ENCODE results near the gene TTC28. TPM values are rescaled to one million over a fixed set of nuclear protein-coding genes. Genes with fewer than 3 reads are reported as not detected.
"Not testable (repeated sequence)": the region's sequence is repeated elsewhere in the genome, so short reads cannot be mapped to it uniquely, and the experiment has no call there.

The TTC28 gene
- total RNA-seq, 1 donor from 2014 or later: 24.5 TPM

DNA sequence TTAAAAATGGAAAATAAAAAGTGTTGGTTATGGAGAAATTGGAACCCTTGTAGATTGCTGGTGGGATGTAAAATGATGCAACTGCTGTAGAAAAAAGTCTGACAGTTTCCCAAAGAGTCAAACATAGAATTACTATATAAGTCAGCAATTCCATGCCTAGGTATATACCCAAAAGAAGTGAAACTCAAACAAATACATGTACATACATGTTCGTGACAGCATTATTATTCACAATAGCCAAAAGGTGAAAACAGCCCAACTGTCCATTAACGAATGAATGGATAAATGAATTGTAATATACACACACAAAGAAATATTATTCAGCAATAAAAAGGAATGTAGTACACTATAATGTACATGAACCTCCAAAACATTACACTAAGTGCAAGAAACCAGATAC is 116.0 kb downstream of the TTC28 start:
- no peak overlapping the region for H3K4me3 ChIP-seq
- H3K27me3 ChIP-seq: no peaks in the 10 kb centered on the region
- intact Hi-C loops (cut with DNase I): no loop called here

DNA sequence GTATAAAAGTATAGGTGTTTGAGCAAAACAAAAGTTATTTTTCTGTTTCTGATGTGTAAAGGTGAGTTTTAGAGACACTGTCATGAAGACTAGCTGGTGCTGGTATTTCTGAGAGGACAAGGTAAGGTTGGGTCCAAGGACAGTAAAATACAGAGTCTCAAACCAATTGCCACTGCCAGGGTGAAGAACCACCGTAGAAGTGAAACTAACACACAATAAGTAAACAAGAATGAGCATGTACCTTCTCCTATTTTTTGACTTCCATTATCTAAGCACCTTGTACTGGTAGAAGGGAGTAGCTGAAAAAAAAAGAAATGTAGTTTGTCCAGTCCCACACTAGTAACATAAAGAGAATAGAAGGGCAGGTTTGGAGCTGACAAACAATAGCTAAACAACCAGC is 117.3 kb downstream of the TTC28 start:
- no peak overlapping the region for H3K27ac ChIP-seq
- no peak overlapping the region for H3K4me3 ChIP-seq
- TF ChIP-seq, protein P1, sequence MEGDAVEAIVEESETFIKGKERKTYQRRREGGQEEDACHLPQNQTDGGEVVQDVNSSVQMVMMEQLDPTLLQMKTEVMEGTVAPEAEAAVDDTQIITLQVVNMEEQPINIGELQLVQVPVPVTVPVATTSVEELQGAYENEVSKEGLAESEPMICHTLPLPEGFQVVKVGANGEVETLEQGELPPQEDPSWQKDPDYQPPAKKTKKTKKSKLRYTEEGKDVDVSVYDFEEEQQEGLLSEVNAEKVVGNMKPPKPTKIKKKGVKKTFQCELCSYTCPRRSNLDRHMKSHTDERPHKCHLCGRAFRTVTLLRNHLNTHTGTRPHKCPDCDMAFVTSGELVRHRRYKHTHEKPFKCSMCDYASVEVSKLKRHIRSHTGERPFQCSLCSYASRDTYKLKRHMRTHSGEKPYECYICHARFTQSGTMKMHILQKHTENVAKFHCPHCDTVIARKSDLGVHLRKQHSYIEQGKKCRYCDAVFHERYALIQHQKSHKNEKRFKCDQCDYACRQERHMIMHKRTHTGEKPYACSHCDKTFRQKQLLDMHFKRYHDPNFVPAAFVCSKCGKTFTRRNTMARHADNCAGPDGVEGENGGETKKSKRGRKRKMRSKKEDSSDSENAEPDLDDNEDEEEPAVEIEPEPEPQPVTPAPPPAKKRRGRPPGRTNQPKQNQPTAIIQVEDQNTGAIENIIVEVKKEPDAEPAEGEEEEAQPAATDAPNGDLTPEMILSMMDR (IDR thresholded peaks at IDR 0.05): no peak
- intact Hi-C loops (cut with DNase I): no loop called here
- H3K36me3 ChIP-seq: no peaks in the 10 kb centered on the region
- no peaks in the 10 kb centered on the region for H3K27me3 ChIP-seq
- no peak for DNase-seq (ENCODE audit: low spot score in 2 of 2)
- no peaks in the 10 kb centered on the region for H3K4me1 ChIP-seq
- no peaks in the 10 kb centered on the region for H3K9me3 ChIP-seq

More for the DNA sequence above, 116.0 kb downstream of the TTC28 start:
- H3K9me3 ChIP-seq: no peaks in the 10 kb centered on the region
- H3K4me1 ChIP-seq: no peaks in the 10 kb centered on the region
- TF ChIP-seq, protein P1 (IDR thresholded peaks at IDR 0.05): no peak
- no peak overlapping the region for H3K27ac ChIP-seq
- no peak for DNase-seq (ENCODE audit: low spot score in 2 of 2)
- H3K36me3 ChIP-seq: no peaks in the 10 kb centered on the region

DNA sequence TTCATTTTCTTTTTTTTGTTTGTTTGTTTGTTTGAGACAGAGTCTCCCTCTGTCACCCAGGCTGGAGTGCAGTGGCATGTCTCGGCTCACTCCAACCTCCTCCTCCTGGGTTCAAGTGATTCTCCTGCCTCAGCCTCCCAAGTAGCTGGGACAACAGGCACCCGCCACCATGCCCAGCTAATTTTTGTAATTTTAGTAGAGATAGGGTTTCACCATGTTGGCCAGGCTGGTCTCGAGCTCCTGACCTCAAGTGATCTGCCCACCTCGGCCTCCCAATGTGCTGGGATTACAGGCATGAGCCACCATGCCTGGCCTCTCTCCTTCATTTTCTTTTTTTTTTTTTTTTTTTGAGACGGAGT is 118.9 kb downstream of the TTC28 start:
- H3K27ac ChIP-seq; H3K36me3 ChIP-seq; H3K27me3 ChIP-seq; H3K4me1 ChIP-seq; DNase-seq (ENCODE audit: low spot score in 2 of 2); intact Hi-C loops (cut with DNase I); H3K4me3 ChIP-seq; H3K9me3 ChIP-seq: not testable (repeated sequence)

DNA sequence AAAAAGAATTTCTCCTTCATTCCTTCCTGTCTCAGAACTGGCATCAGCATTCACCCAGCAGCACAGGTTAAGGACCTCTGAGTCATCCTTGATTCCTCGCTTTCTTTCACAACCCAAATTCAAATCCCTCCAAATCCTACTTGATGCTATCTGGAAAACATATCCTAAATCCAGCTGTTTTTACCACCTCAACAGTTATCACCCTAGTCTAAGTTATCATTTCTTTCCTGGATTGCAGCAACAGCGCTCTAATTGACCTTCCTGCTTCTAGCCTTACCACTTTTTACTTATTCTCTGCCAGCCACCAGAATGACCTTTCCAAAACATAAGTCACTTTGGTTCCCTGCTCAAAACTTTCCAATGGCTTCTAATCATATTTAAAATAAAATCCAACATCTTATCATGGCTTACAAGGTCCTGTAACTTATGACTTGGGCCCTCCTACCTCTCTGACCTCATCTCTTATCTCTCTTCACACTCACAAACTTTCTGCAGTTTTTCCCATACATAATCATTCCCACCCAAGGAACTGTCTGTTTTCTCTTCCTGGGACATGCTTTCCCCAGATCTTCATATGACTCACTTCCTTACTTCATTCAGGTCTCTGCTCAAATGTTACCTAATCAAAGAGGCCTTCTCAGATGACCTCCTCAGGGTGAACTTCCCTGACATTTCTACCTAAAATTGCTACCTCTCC is 119.4 kb downstream of the TTC28 start:
- Histone ChIP-seq H3K36me3 (no peaks in the 10 kb centered on the region), H3K9me3 (no peaks in the 10 kb centered on the region), H3K27me3 (no peaks in the 10 kb centered on the region), H3K4me3 (no peak overlapping the region), H3K4me1 (no peaks in the 10 kb centered on the region), H3K27ac (no peak overlapping the region)
- no peak for DNase-seq (ENCODE audit: low spot score in 2 of 2)
- TF ChIP-seq, protein P1 (IDR thresholded peaks at IDR 0.05): no peak
- intact Hi-C loops (cut with DNase I): no loop called here

DNA sequence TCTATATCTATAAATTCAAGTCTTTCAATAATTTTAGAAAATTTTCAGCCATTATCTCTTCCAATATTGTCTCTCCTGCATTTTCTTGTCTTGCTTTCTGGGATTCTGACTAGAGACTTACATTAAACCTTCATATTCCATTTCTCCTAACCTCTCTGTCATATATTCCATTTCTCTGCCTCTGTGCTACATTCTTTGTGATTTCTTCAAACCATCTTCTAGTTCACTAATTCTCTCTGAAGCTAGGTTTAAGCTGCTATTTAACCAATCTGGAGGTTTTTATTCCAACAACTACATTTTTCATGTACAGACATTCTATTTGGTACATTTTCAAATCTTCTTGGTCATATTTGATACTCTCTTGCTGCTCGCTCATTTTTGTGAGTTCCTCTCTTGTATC is 122.5 kb downstream of the TTC28 start:
- no peaks in the 10 kb centered on the region for H3K4me1 ChIP-seq

GRCh38 chr22:28553108-28553866 is 126.4 kb downstream of the TTC28 start:
- intact Hi-C loops (cut with DNase I): not testable (repeated sequence)

More for the DNA sequence above, 122.5 kb downstream of the TTC28 start:
- Histone ChIP-seq H3K27ac (no peak overlapping the region), H3K4me3 (no peak overlapping the region), H3K9me3 (no peaks in the 10 kb centered on the region), H3K36me3 (no peaks in the 10 kb centered on the region), H3K27me3 (no peaks in the 10 kb centered on the region)
- TF ChIP-seq, protein P1 (IDR thresholded peaks at IDR 0.05): no peak
- DNase-seq (ENCODE audit: low spot score in 2 of 2): no peak
- intact Hi-C loops (cut with DNase I): no loop called here

More at GRCh38 chr22:28553108-28553866, 126.4 kb downstream of the TTC28 start:
- not testable (repeated sequence) for H3K9me3 ChIP-seq; H3K4me1 ChIP-seq; H3K4me3 ChIP-seq; H3K36me3 ChIP-seq; H3K27ac ChIP-seq; DNase-seq (ENCODE audit: low spot score in 2 of 2); H3K27me3 ChIP-seq
